DMS 273 (cell line): ENCODE results near the gene ANKRD60.

Experiments used
- DNase-seq: peaks from one replicate; lab custom pipeline; 2025; ENCODE audit not compliant: unreplicated experiment; lab: John Stamatoyannopoulos, UW

Gene ANKRD60

GRCh38 chr20:58167759-58168158 lies 60.7 kb downstream of the ANKRD60 start:
- DNase-seq, result no peak
